Stimulated activated CD4-positive, alpha-beta T cell treated with anti-CD3 and anti-CD28 coated beads, TNF-alpha, amount 100 ng/mL, for 48 hours (primary cell): ENCODE measurements around the gene ZNF175.
"Not testable (repeated sequence)": the region's sequence is repeated elsewhere in the genome, so short reads cannot be mapped to it uniquely, and the experiment has no call there.

Experiments used
- DNase-seq, 3 donors: peaks; one replicate each; pipeline ENCODE4 v3.0.0-alpha.2; 2020; ENCODE audit warnings: low read depth in 3 of 3

Gene ZNF175

DNA sequence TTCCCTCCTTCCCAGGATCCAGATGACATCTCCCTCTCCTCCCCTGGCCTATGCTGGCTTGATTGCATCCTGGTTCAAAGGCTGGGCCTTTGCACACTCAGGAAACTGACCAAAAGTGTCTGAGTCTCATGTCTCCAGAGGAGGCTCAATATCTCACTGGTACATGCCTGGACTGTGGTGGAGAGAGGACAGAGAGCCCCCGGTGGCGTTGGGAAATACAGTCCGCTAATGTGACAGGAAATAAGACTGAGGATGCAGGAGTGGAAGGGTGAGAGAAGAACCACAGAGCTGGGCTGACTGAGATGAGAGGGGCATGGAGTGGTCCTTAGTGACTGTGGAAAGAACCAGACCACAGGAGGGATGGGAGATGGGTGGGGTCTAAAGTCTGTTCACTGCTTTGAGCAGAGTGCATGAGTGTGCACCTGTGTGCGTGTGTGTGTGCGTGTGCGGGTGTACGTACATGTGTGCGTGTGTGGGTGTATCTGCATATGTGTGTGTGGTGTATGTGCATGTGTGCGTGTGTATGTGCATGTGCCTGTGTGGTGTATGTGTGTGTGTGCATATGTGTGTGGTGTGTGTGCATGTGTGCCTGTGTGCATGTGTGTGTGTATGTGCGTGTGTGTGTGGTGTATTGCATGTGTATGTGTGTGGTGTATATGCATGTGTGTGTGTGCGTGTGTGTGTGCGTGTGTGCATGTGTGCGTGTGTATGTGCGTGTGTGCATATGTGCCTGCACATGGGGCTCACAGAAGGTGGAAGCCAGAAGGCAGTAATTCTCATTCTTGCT lies 57.3 kb downstream of the ZNF175 start:
- no peak for DNase-seq

DNA sequence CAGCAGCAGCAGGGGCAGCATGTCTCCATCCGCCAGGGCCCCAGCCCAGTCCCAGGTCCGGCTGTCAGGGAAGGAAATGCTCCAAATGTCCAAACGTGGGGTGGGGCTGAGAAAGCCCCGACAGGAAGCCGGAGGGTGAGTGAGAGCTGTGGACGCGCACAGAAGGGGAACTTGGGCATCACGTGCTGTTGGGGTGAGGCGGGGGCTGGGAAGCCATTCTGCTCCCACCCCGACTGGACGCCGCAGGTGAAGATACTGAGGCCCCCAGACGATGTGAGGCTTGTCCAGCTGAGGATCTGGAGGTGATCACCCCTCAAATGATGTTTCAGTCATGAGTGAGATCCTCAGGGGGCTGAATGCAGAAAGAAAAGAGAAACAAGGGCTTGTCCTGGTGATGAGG lies 59.2 kb downstream of the ZNF175 start, which contains the start of gene SIGLEC5:
Gene SIGLEC5, minus strand, starts transcription at position 87 of the 400 bp plus-strand sequence. Its CDS starts 66 bp downstream, at position 21.
- not testable (repeated sequence) for DNase-seq

DNA sequence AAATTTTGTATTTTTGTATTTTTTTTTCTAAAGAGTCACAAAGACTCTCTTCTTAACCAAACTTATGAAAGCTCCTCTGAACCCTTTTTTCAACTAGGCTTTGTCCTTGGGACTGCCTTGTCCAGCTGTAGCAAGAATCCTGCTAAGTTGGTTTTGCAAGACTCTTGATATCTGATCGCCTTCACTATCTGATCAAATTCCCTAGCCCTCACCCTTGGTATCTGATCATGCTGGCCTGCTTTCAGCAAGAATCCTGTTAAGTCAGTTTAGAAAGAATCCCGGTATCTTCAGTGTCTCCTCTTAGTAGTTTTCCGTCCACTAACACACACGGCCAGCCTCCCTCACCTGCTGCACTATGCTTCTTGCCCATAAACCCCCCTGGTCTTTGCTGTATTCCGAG lies 61.0 kb downstream of the ZNF175 start:
- no peak for DNase-seq

DNA sequence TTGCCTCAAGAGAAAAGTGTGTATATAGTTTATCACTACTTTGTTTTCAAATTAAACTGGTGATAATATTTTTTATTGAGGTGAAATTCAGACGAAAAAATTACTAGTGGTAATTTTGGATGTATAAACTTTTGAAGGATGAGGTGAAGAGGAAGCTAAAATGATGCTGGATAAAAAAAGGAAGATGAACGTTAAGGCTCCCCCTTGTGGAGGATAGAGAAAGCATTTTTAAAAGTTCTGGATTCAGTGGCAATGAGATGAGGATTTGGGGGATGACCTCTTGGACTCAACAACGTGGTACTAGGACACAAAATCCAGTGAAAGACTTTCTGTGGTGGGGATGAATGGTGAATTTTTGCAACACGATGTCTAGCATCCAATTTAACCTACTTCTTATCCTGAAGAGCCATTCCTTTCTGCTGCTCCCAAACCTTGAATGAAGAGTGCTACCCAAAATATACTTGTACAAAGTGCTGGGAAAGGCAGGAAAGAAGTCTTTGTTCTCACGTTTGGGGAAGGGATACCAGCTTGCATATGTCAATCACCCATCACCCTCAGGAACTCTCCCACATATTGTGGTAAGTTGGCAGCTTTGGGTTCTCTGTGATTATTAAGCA lies 66.4 kb downstream of the ZNF175 start:
- no peak for DNase-seq

DNA sequence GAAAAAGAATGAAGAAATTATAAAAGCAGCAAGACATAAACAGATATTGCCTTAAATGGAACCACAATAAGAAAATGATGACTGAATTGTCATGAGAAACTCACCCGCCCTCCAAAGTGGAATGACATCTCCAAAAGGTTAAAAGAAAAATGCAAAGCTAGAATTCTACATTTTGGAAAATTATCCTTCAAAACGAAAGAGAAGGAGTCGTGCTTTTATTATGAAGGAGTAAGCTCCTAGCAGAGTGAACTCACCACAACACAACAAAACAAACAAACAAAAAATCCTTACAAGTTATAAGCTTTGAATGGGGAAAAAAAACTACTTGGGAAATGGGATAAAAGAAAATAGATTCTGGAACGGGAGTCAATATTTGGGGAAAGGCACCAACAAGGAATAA lies 68.8 kb downstream of the ZNF175 start:
- DNase-seq = no peak

DNA sequence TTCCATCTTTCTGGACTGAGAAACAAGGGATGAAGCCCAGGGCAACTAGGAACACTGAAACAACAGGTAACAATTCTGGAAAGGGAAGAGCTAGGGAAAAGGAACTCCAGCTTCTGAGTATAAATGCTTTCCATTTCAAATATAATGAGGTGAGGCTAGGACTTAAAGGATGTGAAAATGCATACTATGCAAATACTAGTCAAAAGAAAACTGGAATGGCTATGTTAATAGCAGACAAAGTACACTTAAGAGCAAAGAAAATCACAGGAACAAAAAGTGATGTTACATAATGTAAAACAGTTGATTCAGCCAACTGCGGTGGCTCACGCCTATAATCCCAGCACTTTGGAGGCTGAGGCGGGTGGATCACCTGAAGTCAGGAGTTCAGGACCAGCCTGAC lies 69.3 kb downstream of the ZNF175 start:
- DNase-seq = no peak

DNA sequence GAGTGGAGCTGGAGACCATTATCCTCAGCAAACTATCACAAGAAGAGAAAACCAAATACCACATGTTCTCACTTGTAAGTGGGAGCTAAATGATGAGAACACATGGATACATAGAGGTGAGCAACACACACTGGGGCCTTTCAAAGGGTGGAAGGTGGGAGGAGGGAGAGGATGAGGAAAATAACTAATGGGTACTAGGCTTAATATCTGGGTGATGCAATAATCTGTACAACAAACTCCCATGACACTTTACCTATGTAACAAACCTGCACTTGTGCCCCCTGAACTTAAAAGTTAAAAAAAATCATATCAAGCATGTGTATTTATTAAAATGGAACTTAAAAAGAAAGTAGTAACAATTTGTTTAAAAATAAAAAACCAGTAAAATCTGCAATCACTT lies 70.6 kb downstream of the ZNF175 start:
- DNase-seq = no peak
